Upper lobe of left lung (tissue), 6 donors: Measurements from ENCODE around the gene MYH8. TPM values are rescaled to one million over a fixed set of nuclear protein-coding genes. Genes with fewer than 3 reads are reported as not detected.

Experiments
- ATAC-seq, 2 donors: fragments of 200-7000 bp; cut with Tn5 transposase; one replicate each; pipeline ENCODE4 v1.9.1; 2022; ENCODE audit warnings: mild to moderate bottlenecking in 2 of 2, moderate library complexity in 2 of 2; ENCODE audit not compliant: low FRiP score in 2 of 2
- DNase-seq, 2 donors: peaks; one replicate each; pipeline ENCODE4 v3.0.0-alpha.2; 2019 to 2020
- H3K27ac ChIP-seq, 4 donors: fragments of 200-600 bp; sonication (generic); one replicate each; pipeline ENCODE4 v1.5.1; 2016 to 2019
- H3K27me3 ChIP-seq, 4 donors: fragments of 200-600 bp; sonication (generic); one replicate each; pipeline ENCODE4 v1.5.1; 2017 to 2019
- H3K36me3 ChIP-seq, 4 donors: fragments of 200-600 bp; sonication (generic); one replicate each; pipeline ENCODE4 v1.5.1; 2016 to 2019
- H3K4me1 ChIP-seq, 4 donors: fragments of 200-600 bp; sonication (generic); one replicate each; pipeline ENCODE4 v1.5.1; 2018 to 2019
- H3K4me3 ChIP-seq, 4 donors: fragments of 200-600 bp; sonication (generic); one replicate each; pipeline ENCODE4 v1.5.1; 2017 to 2019; ENCODE audit warnings: mild to moderate bottlenecking in 2 of 4, moderate library complexity in 1 of 4
- H3K9me3 ChIP-seq, 4 donors: fragments of 200-600 bp; sonication (generic); one replicate each; pipeline ENCODE4 v1.5.1; 2018 to 2019
- EP300 ChIP-seq, 4 donors: sonication (generic); formaldehyde crosslinking; IDR thresholded peaks; one replicate each; pipeline ENCODE4 v1.5.1; 2017; ENCODE audit warnings: antibody characterized with exemption in 4 of 4, control low read depth in 2 of 4
- POLR2A ChIP-seq, 4 donors: fragments of 450-650 bp; IDR thresholded peaks; one replicate each; pipeline ENCODE4 v1.5.1; 2016 to 2017; ENCODE audit warnings: antibody characterized with exemption in 4 of 4, mild to moderate bottlenecking in 2 of 4
- POLR2AphosphoS5 ChIP-seq, 2 donors: sonication (generic); formaldehyde crosslinking; IDR thresholded peaks; one replicate each; pipeline ENCODE4 v1.5.1; 2017; ENCODE audit warnings: antibody characterized with exemption in 2 of 2
- WGBS, 2 donors: methylation state at CpG; one replicate each; pipeline ENCODE4 v1.1.5; 2017 to 2018; 5-methylcytosine and 5-hydroxymethylcytosine counted together
- total RNA-seq, 6 donors: library from RNA; depleted of rRNA in 4 of 6; stranded (reverse); fragments of >200 nt in 4 of 6; gene quantifications; one replicate each; pipeline versions ENCODE4 v1.1.0 to v1.2.1, GENCODE V29; 2016 to 2021
- TF ChIP-seq, protein P1 (sequence below), 6 experiments: fragments of 450-650 bp in 4 of 6; fragments of 200-600 bp in 2 of 6; sonication (generic) in 2 of 6; IDR thresholded peaks; one replicate each; pipeline ENCODE4 v1.5.1; 2016 to 2019; ENCODE audit warnings: antibody characterized with exemption in 6 of 6
- donor health status: DM: no; HTN: no; CAD: no; lungs with moderate emphysema.
- donor health status: DM: no; HTN: yes; CAD: no; lungs with severe emphysema.

Gene MYH8
- total RNA-seq, 6 donors from 2014 or later = not detected

DNA sequence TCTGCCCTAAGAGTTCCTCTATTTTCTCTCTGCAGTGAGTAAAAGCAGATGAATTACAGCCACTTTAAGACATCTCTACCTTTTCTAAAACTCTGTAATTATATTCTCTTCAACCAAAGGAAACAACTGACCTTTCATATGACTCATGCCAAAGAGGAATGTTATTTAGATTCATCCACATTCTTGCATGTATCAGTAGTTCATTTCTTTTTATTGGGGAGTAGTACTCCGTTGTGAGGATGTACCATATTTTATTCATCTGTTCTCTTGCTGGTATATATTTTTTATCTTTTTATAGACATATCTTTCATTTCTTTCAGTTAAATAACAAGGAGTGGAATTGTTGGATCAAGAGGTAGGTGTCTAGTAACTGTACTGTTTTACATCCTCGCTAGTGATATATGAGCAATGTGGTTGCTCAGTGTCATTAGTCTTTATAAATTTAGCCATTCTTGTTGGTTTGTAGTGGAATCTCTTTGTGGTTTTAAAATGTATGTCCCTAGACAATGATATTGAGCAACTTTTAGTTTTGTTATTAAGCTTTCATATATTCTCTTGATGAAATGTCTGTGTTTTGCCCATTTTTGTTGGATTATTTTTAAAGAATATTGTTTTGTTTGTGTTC, 7.8 kb upstream of the MYH8 start:
- Histone ChIP-seq H3K4me1 (no peaks in the 10 kb centered on the region), H3K4me3 (no peak overlapping the region), H3K36me3 (no peaks in the 10 kb centered on the region), H3K9me3 (no peaks in the 10 kb centered on the region), H3K27ac (no peak overlapping the region), H3K27me3 (no peaks in the 10 kb centered on the region)
- no peak for DNase-seq
- TF ChIP-seq POLR2AphosphoS5 (IDR thresholded peaks at IDR 0.05) (no peak), POLR2A (IDR thresholded peaks at IDR 0.05) (no peak), EP300 (IDR thresholded peaks at IDR 0.05) (no peak)
- TF ChIP-seq, protein P1, sequence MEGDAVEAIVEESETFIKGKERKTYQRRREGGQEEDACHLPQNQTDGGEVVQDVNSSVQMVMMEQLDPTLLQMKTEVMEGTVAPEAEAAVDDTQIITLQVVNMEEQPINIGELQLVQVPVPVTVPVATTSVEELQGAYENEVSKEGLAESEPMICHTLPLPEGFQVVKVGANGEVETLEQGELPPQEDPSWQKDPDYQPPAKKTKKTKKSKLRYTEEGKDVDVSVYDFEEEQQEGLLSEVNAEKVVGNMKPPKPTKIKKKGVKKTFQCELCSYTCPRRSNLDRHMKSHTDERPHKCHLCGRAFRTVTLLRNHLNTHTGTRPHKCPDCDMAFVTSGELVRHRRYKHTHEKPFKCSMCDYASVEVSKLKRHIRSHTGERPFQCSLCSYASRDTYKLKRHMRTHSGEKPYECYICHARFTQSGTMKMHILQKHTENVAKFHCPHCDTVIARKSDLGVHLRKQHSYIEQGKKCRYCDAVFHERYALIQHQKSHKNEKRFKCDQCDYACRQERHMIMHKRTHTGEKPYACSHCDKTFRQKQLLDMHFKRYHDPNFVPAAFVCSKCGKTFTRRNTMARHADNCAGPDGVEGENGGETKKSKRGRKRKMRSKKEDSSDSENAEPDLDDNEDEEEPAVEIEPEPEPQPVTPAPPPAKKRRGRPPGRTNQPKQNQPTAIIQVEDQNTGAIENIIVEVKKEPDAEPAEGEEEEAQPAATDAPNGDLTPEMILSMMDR (IDR thresholded peaks at IDR 0.05) = no peak
- no peak for ATAC-seq
- WGBS, 2 donors = 82 to 85% methylated on average over 2 of the region's 2 CpGs

DNA sequence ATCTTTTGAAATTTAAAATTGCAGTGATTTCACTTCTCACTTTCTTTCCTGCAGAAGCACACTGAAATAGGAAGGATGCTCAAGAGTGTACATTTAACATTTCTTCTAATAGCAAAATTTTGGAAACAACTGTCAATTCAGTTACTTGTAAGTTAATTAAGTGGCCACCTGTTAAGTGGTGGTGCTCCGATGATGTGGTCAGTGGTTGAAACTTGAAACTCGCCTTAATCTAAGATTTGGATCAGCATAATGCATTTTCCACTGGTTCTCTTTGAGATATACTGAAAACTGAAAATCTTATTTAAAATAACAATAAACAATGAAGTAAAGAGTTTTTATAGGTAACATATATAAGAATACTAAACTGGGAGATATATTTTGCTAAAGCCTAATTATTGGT, 7.0 kb upstream of the MYH8 start:
- Histone ChIP-seq H3K27ac (no peak overlapping the region), H3K4me1 (no peaks in the 10 kb centered on the region), H3K4me3 (no peak overlapping the region), H3K9me3 (no peaks in the 10 kb centered on the region), H3K36me3 (no peaks in the 10 kb centered on the region), H3K27me3 (no peaks in the 10 kb centered on the region)
- 63 to 79% methylated on average over 2 of the region's 2 CpGs for WGBS, 2 donors
- no peak for ATAC-seq
- no peak for DNase-seq
- TF ChIP-seq, protein P1 (IDR thresholded peaks at IDR 0.05) = no peak
- TF ChIP-seq POLR2AphosphoS5 (IDR thresholded peaks at IDR 0.05) (no peak), POLR2A (IDR thresholded peaks at IDR 0.05) (no peak), EP300 (IDR thresholded peaks at IDR 0.05) (no peak)

DNA sequence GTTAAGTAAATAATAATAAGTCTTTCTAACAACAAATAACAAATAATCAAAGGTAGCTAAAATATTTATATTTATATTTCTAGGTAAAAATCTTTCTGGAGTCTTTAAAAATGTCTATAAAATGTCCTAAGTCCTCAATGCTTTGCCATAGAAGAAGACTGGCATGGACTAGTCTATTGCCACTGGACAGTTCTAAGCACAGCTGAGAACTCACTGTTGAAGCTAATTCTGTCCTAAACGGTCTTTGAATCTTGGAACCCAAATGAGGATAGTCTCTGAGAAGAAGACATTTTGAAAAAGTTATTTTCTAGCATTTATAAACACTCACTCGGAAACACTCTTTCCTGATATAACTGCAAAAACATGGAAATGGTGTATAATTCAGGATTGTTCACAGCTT, 539 bp downstream of the MYH8 start:
- Histone ChIP-seq H3K36me3 (no peaks in the 10 kb centered on the region), H3K4me1 (no peaks in the 10 kb centered on the region), H3K27me3 (no peaks in the 10 kb centered on the region), H3K27ac (no peak overlapping the region), H3K4me3 (no peak overlapping the region), H3K9me3 (no peaks in the 10 kb centered on the region)
- DNase-seq = no peak
- TF ChIP-seq POLR2AphosphoS5 (IDR thresholded peaks at IDR 0.05) (no peak), POLR2A (IDR thresholded peaks at IDR 0.05) (no peak), EP300 (IDR thresholded peaks at IDR 0.05) (no peak)
- TF ChIP-seq, protein P1 (IDR thresholded peaks at IDR 0.05) = no peak
- 72 to 76% methylated on average over 2 of the region's 2 CpGs for WGBS, 2 donors
- ATAC-seq = no peak

DNA sequence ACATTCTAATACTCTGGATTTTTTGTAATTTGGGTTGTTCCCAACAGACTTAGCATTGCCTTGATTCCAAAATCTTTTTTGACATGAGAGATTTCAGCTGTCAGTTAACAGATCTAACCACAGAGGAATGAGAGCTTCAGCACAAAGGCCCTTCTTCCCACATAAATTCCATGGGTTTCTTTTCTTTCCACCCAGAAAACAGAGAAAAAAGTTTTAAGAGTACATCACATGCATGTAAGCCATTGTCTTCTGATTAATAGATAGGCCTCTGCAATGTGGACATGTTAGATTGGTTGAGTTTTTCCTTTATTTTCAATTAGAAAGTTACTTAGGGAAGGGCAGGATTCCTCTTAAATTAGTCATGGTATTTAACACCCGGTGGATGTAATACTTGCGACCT, 939 bp downstream of the MYH8 start:
- Histone ChIP-seq H3K9me3 (no peaks in the 10 kb centered on the region), H3K36me3 (no peaks in the 10 kb centered on the region), H3K4me3 (no peak overlapping the region), H3K27ac (no peak overlapping the region), H3K4me1 (no peaks in the 10 kb centered on the region), H3K27me3 (no peaks in the 10 kb centered on the region)
- ATAC-seq (no peak), DNase-seq (no peak)
- TF ChIP-seq, protein P1 (IDR thresholded peaks at IDR 0.05) = no peak
- TF ChIP-seq POLR2A (IDR thresholded peaks at IDR 0.05) = no peak
- no peak for TF ChIP-seq EP300 (IDR thresholded peaks at IDR 0.05)
- no peak for TF ChIP-seq POLR2AphosphoS5 (IDR thresholded peaks at IDR 0.05)
- 77 to 89% methylated on average over 2 of the region's 2 CpGs for WGBS, 2 donors

DNA sequence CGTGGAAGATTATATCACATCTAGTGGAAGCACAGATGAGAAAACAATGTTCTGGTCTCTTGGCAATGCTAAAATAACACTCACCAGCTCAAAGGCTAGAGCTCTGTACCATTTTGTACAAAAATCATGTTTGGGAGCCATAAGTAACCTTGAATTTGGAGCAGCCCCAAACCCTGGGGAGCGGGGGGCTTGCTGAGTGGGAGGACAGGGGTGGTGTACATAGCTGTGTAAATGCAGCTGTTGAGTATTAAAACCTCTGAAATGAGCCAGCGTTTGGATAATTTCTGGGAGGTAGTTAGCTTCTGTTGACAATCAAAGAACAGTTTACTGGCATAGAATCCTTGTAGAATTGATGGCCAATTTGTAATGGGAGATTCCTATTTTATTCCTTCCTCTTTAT, 4.3 kb downstream of the MYH8 start:
- WGBS, 2 donors = 62 to 72% methylated on average over 3 of the region's 3 CpGs
- no peak overlapping the region for H3K27ac ChIP-seq
- ATAC-seq (no peak), DNase-seq (no peak)
- H3K9me3 ChIP-seq = no peaks in the 10 kb centered on the region
- no peaks in the 10 kb centered on the region for H3K4me1 ChIP-seq
- H3K27me3 ChIP-seq = no peaks in the 10 kb centered on the region
- no peak for TF ChIP-seq EP300 (IDR thresholded peaks at IDR 0.05)
- TF ChIP-seq, protein P1 (IDR thresholded peaks at IDR 0.05) = no peak
- no peak overlapping the region for H3K4me3 ChIP-seq
- H3K36me3 ChIP-seq = no peaks in the 10 kb centered on the region
